Iris pigment epithelial cell (primary cell): ENCODE results near the gene METTL5.
"Not testable (repeated sequence)": the region's sequence is repeated elsewhere in the genome, so short reads cannot be mapped to it uniquely, and the experiment has no call there.

ENCODE experiments used
- DNase-seq: peaks from one replicate; pipeline ENCODE4 v3.0.0-alpha.2; 2011; ENCODE audit warnings: low read depth

The METTL5 gene

GRCh38 chr2:169828141-169828811 lies 3.6 kb upstream of the METTL5 start:
- DNase-seq = peak; percentile 69

GRCh38 chr2:169827272-169828140 lies 2.8 kb upstream of the METTL5 start, which contains the start of gene UBR3:
UBR3 (plus strand) TSS chr2:169827454; CDS start chr2:169827508, 54 bp downstream.
- DNase-seq = peak; percentile 92

- no peak for DNase-seq
Measured at GRCh38 chr2:169823996-169824372, 721 bp downstream of the METTL5 start.

DNA sequence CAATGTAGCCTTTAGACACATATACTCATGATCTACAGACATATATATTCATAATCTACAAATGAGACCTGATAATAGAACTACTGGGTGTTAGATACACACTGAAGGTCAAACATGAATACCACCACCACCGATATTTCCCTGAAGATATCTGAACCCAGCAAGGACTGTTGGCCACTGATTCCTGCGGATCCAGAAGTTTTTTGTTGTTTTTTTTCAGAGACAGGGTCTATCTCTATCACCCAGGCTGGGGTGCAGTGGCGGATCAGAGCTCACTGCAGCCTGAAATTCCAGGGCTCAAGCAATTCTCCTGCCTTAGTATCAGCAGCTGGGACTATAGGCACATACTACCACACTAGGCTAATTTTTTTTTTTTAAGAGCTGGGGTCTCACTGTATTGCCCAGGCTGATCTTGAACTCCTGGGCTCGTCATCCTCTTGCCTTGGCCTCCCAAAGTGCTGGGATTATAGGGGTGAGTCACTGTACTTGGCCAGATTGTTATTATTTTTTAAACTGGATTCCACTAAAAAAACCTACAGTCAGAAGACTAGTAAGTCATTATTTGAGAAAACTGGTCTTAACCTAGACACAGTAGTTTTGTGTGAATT lies 1.8 kb downstream of the METTL5 start:
- DNase-seq = peak; percentile 44

DNA sequence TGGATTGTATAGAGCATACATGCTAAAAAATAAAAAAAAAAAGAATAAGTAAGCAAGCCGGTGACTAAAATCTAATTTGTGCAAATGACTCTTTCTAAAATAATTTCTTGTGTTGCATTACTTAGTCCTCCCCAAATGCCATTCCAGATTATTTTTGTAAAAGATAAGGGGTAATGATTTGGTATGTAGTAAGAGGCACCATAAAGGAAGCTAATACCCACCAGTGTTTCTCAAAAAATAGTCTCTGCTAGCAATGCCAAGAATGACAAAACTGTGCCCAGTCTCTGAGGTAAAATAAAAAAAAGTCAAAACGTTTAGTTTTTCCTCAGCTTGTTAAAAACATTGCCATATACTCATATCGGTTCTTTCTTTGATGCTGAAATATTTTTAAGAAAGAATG lies 2.7 kb downstream of the METTL5 start:
- no peak for DNase-seq

DNA sequence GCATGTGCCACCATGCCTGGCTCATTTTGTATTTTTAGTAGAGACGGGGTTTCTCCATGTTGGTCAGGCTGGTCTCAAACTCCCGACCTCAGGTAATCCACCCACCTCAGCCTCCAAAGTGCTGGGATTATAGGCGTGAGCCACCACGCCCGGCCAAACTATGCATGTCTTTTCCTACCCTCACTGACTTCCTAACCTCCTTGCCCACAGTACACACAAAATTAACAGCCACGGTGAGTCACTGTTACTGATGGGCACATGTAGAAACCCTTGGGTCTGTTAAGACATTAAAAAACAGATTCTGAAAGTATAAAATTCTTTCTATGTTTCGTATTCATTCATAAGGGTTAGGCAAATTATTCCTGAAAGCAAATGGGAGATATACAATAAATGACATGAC lies 4.6 kb downstream of the METTL5 start:
- peak; percentile 75 for DNase-seq

DNA sequence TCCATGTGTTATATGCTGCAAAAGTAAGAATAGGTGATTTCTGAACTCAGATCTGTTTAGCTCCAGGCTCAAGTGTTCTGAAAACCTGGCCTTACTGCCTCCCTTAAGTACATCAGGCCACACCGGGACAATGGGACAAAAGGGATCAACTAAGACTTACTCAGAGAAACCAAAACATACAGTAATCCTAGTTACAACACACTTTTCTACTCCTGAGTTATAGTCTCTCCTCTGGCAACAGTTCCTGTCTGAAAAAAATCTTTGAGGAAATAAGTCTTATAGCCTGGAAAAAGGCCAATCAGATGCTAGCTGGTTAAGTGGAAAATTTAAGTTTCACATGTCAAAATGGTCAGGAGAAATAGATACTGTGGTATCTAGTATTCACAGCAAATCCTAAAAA lies 5.6 kb downstream of the METTL5 start:
- DNase-seq = peak; percentile 83

- DNase-seq = peak; percentile 40
Measured at GRCh38 chr2:169818241-169818640, 6.5 kb downstream of the METTL5 start.

- DNase-seq = not testable (repeated sequence)
Measured at GRCh38 chr2:169817369-169817768, 7.3 kb downstream of the METTL5 start.

DNA sequence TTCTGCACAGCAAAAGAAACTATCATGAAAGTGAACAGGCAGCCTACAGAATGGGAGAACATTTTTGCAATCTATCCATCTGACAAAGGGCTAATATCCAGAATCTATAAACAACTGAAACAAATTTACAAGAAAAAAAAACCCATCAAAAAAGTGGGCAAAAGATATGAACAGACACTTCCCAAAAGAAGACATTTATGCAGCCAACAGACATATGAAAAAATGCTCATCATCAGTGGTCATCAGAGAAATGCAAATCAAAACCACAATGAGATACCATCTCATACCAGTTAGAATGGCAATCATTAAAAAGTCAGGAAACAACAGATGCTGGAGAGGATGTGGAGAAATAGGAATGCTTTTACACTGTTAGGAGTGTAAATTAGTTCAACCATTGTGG lies 7.7 kb downstream of the METTL5 start:
- DNase-seq = not testable (repeated sequence)

- peak; percentile 89 for DNase-seq
Measured at GRCh38 chr2:169815849-169816248, 8.9 kb downstream of the METTL5 start.

GRCh38 chr2:169808221-169808620 lies 16.5 kb downstream of the METTL5 start:
- DNase-seq = peak; percentile 85

- DNase-seq = peak; percentile 55
Measured at GRCh38 chr2:169806586-169806985, 18.1 kb downstream of the METTL5 start.

GRCh38 chr2:169803480-169803879 lies 21.2 kb downstream of the METTL5 start:
- DNase-seq = peak; percentile 45

- peak; percentile 93 for DNase-seq
Measured at GRCh38 chr2:169798718-169799592, 25.8 kb downstream of the METTL5 start, which contains the start of gene SSB. SSB (plus strand) TSS chr2:169798871; CDS start chr2:169800961, 2,090 bp downstream.

GRCh38 chr2:169798397-169798717 lies 26.3 kb downstream of the METTL5 start:
- no peak for DNase-seq

- no peak for DNase-seq
Measured at GRCh38 chr2:169797601-169798000, 27.1 kb downstream of the METTL5 start.

DNA sequence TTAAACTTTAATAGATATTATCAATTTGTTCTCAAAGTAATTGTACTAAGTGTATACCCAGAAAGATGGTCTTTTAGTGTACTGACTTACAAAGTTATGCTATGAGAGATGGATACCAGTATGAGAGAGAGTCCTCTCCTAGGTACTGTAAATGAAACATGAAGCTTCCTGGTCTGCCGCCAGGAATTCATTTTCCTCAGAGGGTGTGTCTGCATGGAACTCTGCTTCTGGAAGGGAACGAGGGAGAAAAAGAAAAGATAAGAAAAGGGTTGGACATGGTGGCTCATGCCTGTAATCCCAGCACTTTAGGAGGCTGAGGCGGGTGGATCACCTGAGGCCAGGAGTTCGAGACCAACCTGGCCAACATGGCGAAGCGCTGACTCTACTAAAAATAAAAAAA lies 28.3 kb downstream of the METTL5 start:
- no peak for DNase-seq

DNA sequence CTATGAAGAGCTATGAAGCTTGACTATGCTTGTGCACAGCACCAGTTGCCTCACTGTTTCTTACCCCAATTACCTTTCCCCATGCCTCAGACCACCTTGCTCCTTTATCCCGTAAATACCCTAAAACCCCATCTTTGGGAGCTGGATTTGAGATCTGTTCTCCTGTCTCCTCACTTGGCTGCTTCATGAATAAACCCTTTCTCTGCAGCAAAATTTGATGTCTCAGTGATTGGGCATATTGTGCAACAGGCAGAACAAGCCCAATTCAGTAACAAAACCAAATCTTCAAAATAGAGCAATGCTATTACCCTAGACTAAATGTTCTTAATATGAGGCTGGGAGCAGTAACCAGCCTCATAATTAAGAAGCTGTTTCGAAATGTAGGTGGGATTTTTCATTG lies 29.5 kb downstream of the METTL5 start:
- no peak for DNase-seq

GRCh38 chr2:169790581-169790980 lies 34.1 kb downstream of the METTL5 start:
- DNase-seq = no peak

- DNase-seq = no peak
Measured at GRCh38 chr2:169782513-169782912, 42.2 kb downstream of the METTL5 start.
